Measurements from ENCODE around the gene GPX3.
A peak's percentile ranks its signal among the peaks of the same experiment; 100 is the strongest.

DNA sequence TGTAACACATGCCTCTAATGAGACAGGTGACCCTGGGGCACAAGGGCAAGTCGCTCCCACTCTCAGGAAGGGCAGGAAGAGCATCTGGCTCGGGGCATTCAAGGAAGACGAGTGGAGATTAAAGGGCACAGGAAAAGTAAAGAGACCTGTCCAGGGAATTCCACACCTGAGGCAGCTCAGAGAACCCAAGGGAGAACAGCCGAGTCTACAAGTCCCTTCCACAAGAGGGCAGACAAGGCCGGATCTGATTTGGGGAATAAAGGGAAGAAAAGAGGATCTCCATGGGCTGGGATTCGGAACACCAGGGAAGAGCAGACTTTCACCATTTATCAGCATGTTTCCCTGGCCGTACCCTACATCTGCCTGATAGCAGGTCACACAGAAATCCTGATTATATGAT, 28.1 kb downstream of the GPX3 start:
- TF ChIP-seq, protein P1, sequence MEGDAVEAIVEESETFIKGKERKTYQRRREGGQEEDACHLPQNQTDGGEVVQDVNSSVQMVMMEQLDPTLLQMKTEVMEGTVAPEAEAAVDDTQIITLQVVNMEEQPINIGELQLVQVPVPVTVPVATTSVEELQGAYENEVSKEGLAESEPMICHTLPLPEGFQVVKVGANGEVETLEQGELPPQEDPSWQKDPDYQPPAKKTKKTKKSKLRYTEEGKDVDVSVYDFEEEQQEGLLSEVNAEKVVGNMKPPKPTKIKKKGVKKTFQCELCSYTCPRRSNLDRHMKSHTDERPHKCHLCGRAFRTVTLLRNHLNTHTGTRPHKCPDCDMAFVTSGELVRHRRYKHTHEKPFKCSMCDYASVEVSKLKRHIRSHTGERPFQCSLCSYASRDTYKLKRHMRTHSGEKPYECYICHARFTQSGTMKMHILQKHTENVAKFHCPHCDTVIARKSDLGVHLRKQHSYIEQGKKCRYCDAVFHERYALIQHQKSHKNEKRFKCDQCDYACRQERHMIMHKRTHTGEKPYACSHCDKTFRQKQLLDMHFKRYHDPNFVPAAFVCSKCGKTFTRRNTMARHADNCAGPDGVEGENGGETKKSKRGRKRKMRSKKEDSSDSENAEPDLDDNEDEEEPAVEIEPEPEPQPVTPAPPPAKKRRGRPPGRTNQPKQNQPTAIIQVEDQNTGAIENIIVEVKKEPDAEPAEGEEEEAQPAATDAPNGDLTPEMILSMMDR (IDR thresholded peaks at IDR 0.05): peak in 2 of 5 experiments; percentile 14 to 15
- no peak for TF ChIP-seq POLR2A (IDR thresholded peaks at IDR 0.05)
- TF ChIP-seq EP300 (IDR thresholded peaks at IDR 0.05): no peak
